IMR-90 (cell line): Measurements from ENCODE around the gene ZNF358. TPM values are rescaled to one million over a fixed set of nuclear protein-coding genes. Genes with fewer than 3 reads are reported as not detected.

Experiments
- ATAC-seq: fragments of 200-7000 bp; cut with Tn5 transposase; 2 replicates; pipeline ENCODE4 v1.9.1; 2020; ENCODE audit warnings: low read depth, mild to moderate bottlenecking, moderate library complexity
- BruUV-seq: library from RNA; stranded (reverse); fragments of 400-500 nt; replicated peaks from 2 replicates; lab custom pipeline; 2021; lab: Mats Ljungman, UMichigan
- CTCF ChIA-PET: fragments of 300-600 bp; formaldehyde crosslinking; extraction: SDS; loops from one replicate; lab custom pipeline; 2021; ENCODE audit warnings: antibody characterized with exemption; lab: Yijun Ruan, JAX
- POLR2A ChIA-PET: fragments of 300-600 bp; sonication (Branson Sonifier 250); formaldehyde crosslinking; loops from one replicate; lab custom pipeline; 2022; ENCODE audit warnings: antibody characterized with exemption; ENCODE audit not compliant: unreplicated experiment; lab: Charles Lee
- DNase-seq: peaks from one replicate; pipeline ENCODE4 v3.0.0; 2013
- H2AFZ ChIP-seq: replicated peaks from 2 replicates; pipeline ENCODE3; 2013; ENCODE audit warnings: low read length, mild to moderate bottlenecking; ENCODE audit not compliant: poor library complexity
- H2AK5ac ChIP-seq: 2 replicates; pipeline ENCODE4 v1.6.1; 2013; ENCODE audit warnings: low read depth, low read length, inconsistent platforms
- H2AK9ac ChIP-seq: replicated peaks from 2 replicates; pipeline ENCODE3; 2013; ENCODE audit warnings: mild to moderate bottlenecking, low read depth, low read length, moderate library complexity; ENCODE audit not compliant: poor library complexity
- H2BK120ac ChIP-seq: 2 replicates; pipeline ENCODE4 v1.6.1; 2013; ENCODE audit warnings: low read depth, low read length, inconsistent platforms
- H2BK15ac ChIP-seq: 3 replicates; pipeline ENCODE4 v1.6.1; 2013; ENCODE audit warnings: low read depth, low read length, inconsistent platforms
- H2BK20ac ChIP-seq: 2 replicates; pipeline ENCODE4 v1.6.1; 2013; ENCODE audit warnings: low read depth, mild to moderate bottlenecking, inconsistent platforms, low read length, moderate library complexity
- H2BK5ac ChIP-seq: 2 replicates; pipeline ENCODE4 v1.6.1; 2013; ENCODE audit warnings: mild to moderate bottlenecking, low read depth, low read length, inconsistent platforms; ENCODE audit not compliant: poor library complexity, severe bottlenecking
- H3K14ac ChIP-seq: replicated peaks from 2 replicates; pipeline ENCODE4 v1.6.1; 2013; ENCODE audit warnings: low read depth, low read length, inconsistent platforms
- H3K18ac ChIP-seq: 2 replicates; pipeline ENCODE4 v1.6.1; 2013; ENCODE audit warnings: low read depth, low read length, control low read depth
- H3K23ac ChIP-seq: 2 replicates; pipeline ENCODE4 v1.6.1; 2013; ENCODE audit warnings: low read depth, low read length, inconsistent platforms
- H3K27ac ChIP-seq: 2 replicates; pipeline ENCODE4 v1.5.1; 2013; ENCODE audit warnings: mild to moderate bottlenecking, control low read depth, low read length; ENCODE audit not compliant: insufficient read depth
- H3K27me3 ChIP-seq: 2 replicates; pipeline ENCODE4 v1.6.1; 2013; ENCODE audit warnings: low read length; ENCODE audit not compliant: control insufficient read depth, insufficient read depth
- H3K36me3 ChIP-seq: 2 replicates; pipeline ENCODE4 v1.6.1; 2013; ENCODE audit warnings: low read length, mixed read lengths; ENCODE audit not compliant: control insufficient read depth, insufficient read depth
- H3K4ac ChIP-seq: 2 replicates; pipeline ENCODE4 v1.6.1; 2013; ENCODE audit warnings: low read depth, low read length, inconsistent platforms
- H3K4me1 ChIP-seq: 2 replicates; pipeline ENCODE4 v1.6.1; 2013; ENCODE audit warnings: low read length, mixed read lengths; ENCODE audit not compliant: control insufficient read depth, insufficient read depth
- H3K4me2 ChIP-seq: 2 replicates; pipeline ENCODE4 v1.6.1; 2013; ENCODE audit warnings: low read depth, mild to moderate bottlenecking, control low read depth, low read length, moderate library complexity
- H3K4me3 ChIP-seq: 2 replicates; pipeline ENCODE4 v1.5.1; 2013; ENCODE audit warnings: low read depth, mild to moderate bottlenecking, control low read depth, low read length, moderate library complexity; ENCODE audit not compliant: insufficient read depth
- H3K56ac ChIP-seq: 2 replicates; pipeline ENCODE4 v1.6.1; 2013; ENCODE audit warnings: low read length, inconsistent platforms; ENCODE audit not compliant: insufficient read depth; ENCODE audit errors: extremely low read depth
- H3K79me1 ChIP-seq, 2 experiments: 2 replicates each; pipeline ENCODE4 v1.6.1; 2013; ENCODE audit warnings: low read length in 2 of 2, inconsistent platforms in 1 of 2, low read depth in 1 of 2
- H3K9ac ChIP-seq: 2 replicates; pipeline ENCODE4 v1.6.1; 2013; ENCODE audit warnings: low read depth, low read length, control low read depth
- H3K9me1 ChIP-seq: 2 replicates; pipeline ENCODE4 v1.6.1; 2013; ENCODE audit warnings: low read length, inconsistent platforms; ENCODE audit not compliant: insufficient read depth
- H3K9me3 ChIP-seq: 2 replicates; pipeline ENCODE4 v1.6.1; 2013; ENCODE audit warnings: low read length; ENCODE audit not compliant: control insufficient read depth, insufficient read depth
- H4K20me1 ChIP-seq: 2 replicates; pipeline ENCODE4 v1.6.1; 2013; ENCODE audit warnings: low read length, inconsistent platforms; ENCODE audit not compliant: insufficient read depth
- H4K5ac ChIP-seq: 2 replicates; pipeline ENCODE4 v1.6.1; 2013; ENCODE audit warnings: mild to moderate bottlenecking, low read depth, low read length, control low read depth
- H4K8ac ChIP-seq, 2 experiments: 2 replicates each; pipeline ENCODE4 v1.6.1; 2013; ENCODE audit warnings: low read depth in 2 of 2, low read length in 2 of 2, control low read depth in 1 of 2, inconsistent platforms in 1 of 2
- H4K91ac ChIP-seq: 2 replicates; pipeline ENCODE4 v1.6.1; 2013; ENCODE audit warnings: low read depth, low read length, inconsistent platforms; ENCODE audit not compliant: insufficient read depth
- BHLHE40 ChIP-seq: fragments of 150-350 bp; IDR thresholded peaks from 2 replicates; pipeline ENCODE4 v1.6.1; 2016; ENCODE audit warnings: mild to moderate bottlenecking, low read depth, low read length
- CTCF ChIP-seq: conservative IDR thresholded peaks from 2 replicates; pipeline ENCODE4 v1.5.1; 2012; ENCODE audit warnings: mild to moderate bottlenecking, low read depth, low read length, improper control_type of control experiment
- FOS ChIP-seq: fragments of 150-350 bp; IDR thresholded peaks from 2 replicates; pipeline ENCODE4 v1.6.1; 2016; ENCODE audit warnings: low read depth, low read length
- MAFK ChIP-seq: IDR thresholded peaks from 2 replicates; pipeline ENCODE4 v1.6.1; 2012; ENCODE audit warnings: low read depth, low read length, improper control_type of control experiment
- MAZ ChIP-seq: IDR thresholded peaks from 2 replicates; pipeline ENCODE4 v1.6.1; 2012; ENCODE audit warnings: low read depth, mild to moderate bottlenecking, low read length, improper control_type of control experiment, moderate library complexity, borderline replicate concordance
- MXI1 ChIP-seq: IDR thresholded peaks from 2 replicates; pipeline ENCODE4 v1.6.1; 2012; ENCODE audit warnings: low read depth, mild to moderate bottlenecking, low read length, moderate library complexity, borderline replicate concordance
- USF2 ChIP-seq: fragments of 150-350 bp; IDR thresholded peaks from 2 replicates; pipeline ENCODE4 v1.6.1; 2017; ENCODE audit warnings: mild to moderate bottlenecking, antibody characterized with exemption, low read length, low read depth
- WGBS, 2 experiments: methylation state at CpG; one replicate each; pipeline versions ENCODE4 v1.1.5 to v1.1.7; 2013; ENCODE audit warnings: missing lambda C conversion rate in 2 of 2; ENCODE audit not compliant: insufficient read length in 1 of 2; ENCODE audit errors: extremely low coverage in 2 of 2; 5-methylcytosine and 5-hydroxymethylcytosine counted together
- dilution Hi-C: fragments of 300-500 bp; cut with HindIII; formaldehyde crosslinking; loops from one replicate; pipeline ENCODE4 v1.14.3; 2018; ENCODE audit warnings: low sequenced_read_pairs; ENCODE audit not compliant: unreplicated experiment
- in situ Hi-C: fragments of 300-500 bp; cut with MboI; formaldehyde crosslinking; loops from 3 replicates; pipeline ENCODE4 v1.14.3; 2019; ENCODE audit warnings: low sequenced_read_pairs, inconsistent platforms, mixed read lengths
- intact Hi-C: fragments of 100-400 bp; cut with micrococcal nuclease; formaldehyde crosslinking; loops from 2 replicates; pipeline ENCODE4 v1.10.0; 2022
- polyA plus RNA-seq, 3 experiments: library from polyadenylated mRNA; depleted of rRNA; stranded (reverse); fragments of >200 nt; gene quantifications; 2 replicates each; pipeline ENCODE4 v1.2.3, GENCODE V29; 2012; ENCODE audit warnings: low replicate concordance in 1 of 3
- total RNA-seq: library from RNA; depleted of rRNA; stranded (reverse); fragments of >200 nt; gene quantifications from 2 replicates; pipeline ENCODE4 v1.2.3, GENCODE V29; 2012

Gene ZNF358
- total and polyA plus RNA-seq, 2 of the 4 experiments (the other 2 are of a cell fraction): 5.4 to 30.7 TPM

- Histone ChIP-seq H2BK5ac (peak within 1 kb of the TSS; percentile 85), H4K5ac (peak within 1 kb of the TSS; percentile 98), H3K4me3 (peak within 1 kb of the TSS; percentile 59), H3K9me1 (no peaks in the 10 kb centered on the region), H2AK9ac (peak within 1 kb of the TSS; percentile 94), H3K18ac (peak within 1 kb of the TSS; percentile 75), H4K20me1 (no peaks in the 10 kb centered on the region), H3K27ac (peak within 1 kb of the TSS; percentile 83), H3K23ac (peak within 1 kb of the TSS; percentile 89), H3K56ac (peak within 1 kb of the TSS; percentile 53), H3K36me3 (peaks cover 20% of the 10 kb centered on the region; the same call in 1 of the 2 replicates), H2BK120ac (peak within 1 kb of the TSS; percentile 64), H4K8ac (peak within 1 kb of the TSS; percentile 89 to 99), H4K91ac (peak within 1 kb of the TSS; percentile 91), H2AFZ (peak within 1 kb of the TSS; percentile 97), H3K9me3 (no peaks in the 10 kb centered on the region), H3K4me2 (peak within 1 kb of the TSS; percentile 95), H3K9ac (peak within 1 kb of the TSS; percentile 73), H3K79me1 (peaks cover 10 to 35% of the 10 kb centered on the region in 2 experiments), H3K27me3 (no peaks in the 10 kb centered on the region), H3K4me1 (peaks cover 2% of the 10 kb centered on the region; the same call in 1 of the 2 replicates), H2BK20ac (peak within 1 kb of the TSS; percentile 21), H3K14ac (peak within 1 kb of the TSS; percentile 98), H2AK5ac (peak within 1 kb of the TSS; percentile 95), H2BK15ac (peak within 1 kb of the TSS; percentile 16; the same call in 1 of the 3 replicates), H3K4ac (peak within 1 kb of the TSS; percentile 97)
- dilution Hi-C loops: no loop called here
- BruUV-seq: no TSS peak
- TF ChIP-seq USF2 (peak; percentile 100), MXI1 (peak; percentile 96), MAFK (no peak), FOS (peak; percentile 99), MAZ (peak; percentile 68; the same call in 1 of the 2 replicates), BHLHE40 (peak; percentile 92), CTCF (no peak)
- ChIA-PET POLR2A (no interaction called here), CTCF (interaction anchor here (0.5 to 1.4 kb wide), 2 partner anchors 25 to 193 kb away, joined by 3 read pairs; a partner anchor contains a TSS)
- intact Hi-C loops: loop anchor here (1.0 kb wide), 1 partner anchor 168 kb away; no protein-coding TSS in a partner anchor
- peak; percentile 97 for ATAC-seq
- 0% methylated on average over 26 of the region's 65 CpGs; no CpG with 5 or more reads in 1 of the 2 experiments for WGBS, 2 experiments
- in situ Hi-C loops: no loop called here
- DNase-seq: peak; percentile 94
These were observed 6.4 kb downstream of the ZNF358 start, which contains the start of gene MCOLN1 for GRCh38 chr19:7522072-7522922. TSS of gene MCOLN1 (plus strand) at chr19:7522624. CDS start at chr19:7522751, 127 bp downstream.
